Stimulated activated CD4-positive, alpha-beta T cell treated with anti-CD3 and anti-CD28 coated beads, Interleukin-1b, Interleukin-23, amount 100 ng/mL, for 24 hours (primary cell): Measurements from ENCODE around the gene C4BPB.

Experiments used
- DNase-seq, 4 experiments: peaks; one replicate each; pipeline ENCODE4 v3.0.0-alpha.2; 2020; ENCODE audit warnings: low read depth in 4 of 4, low spot score in 1 of 4

The C4BPB gene

DNA sequence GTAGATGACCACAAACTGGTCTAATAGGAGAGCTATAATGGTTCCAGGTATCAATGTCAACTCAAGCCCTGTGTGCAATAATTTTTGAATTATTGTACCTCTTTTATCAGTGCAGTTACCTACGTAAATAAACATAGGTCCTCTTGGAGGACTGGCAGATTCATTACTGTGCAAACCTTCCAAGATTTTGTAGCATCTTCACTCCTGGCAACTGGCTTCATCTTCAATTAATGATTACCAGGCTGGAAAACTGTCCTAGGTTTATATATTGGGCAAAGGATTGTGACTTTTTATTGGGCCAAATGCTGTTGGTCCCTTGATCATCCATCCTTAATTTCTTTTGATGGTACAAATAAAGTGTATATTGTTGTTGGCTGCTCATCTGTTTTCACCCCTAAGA lies 51.0 kb downstream of the C4BPB start:
- DNase-seq = no peak

DNA sequence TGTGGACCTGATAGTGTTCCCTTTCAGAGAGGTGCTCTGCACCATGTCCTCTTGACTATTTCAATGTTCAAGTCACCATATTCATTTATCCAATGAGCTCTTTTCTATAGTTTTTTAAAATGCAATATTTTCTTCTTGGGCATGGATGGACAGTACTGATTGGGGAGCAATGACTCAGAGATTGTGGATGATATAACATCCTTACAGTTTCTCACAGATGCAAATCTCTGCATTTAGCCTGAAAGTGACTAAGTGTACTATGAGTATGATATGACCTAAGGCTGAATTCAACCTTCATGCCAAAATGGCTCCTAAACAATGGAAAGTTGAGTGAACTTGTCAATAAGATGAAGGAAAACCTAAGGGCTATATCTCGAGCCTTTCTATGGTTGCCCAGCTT lies 51.9 kb downstream of the C4BPB start:
- DNase-seq = no peak

DNA sequence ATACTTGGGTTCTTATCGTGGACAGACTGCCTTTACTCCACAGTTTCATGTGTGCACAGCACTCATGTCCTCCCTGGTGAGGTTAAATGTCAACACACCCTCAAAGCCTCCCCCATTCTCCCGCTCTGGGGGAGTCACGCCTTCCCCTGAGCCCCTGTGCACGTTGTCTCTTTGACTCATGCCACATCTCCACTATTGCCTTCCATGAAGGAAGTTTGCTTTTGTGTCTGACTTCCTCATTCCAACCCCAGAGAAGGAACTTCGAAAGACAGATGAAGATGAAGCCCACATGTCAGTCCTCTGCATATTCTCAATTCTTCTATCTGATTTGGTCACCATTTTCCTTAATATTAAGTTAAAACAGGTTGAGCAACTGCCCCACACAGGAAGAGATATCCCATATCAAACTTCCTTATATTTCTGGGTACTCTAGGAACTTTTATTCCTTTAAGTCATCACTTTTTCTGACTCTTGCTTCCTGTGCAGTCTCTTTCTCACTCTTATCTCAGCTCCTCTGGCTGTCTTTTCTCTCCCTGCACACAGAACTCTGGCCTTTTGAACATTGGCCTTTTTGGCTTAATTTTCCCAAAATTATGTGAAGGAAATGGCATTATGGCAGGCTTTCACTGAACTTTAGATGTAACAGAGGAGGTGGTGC lies 56.9 kb downstream of the C4BPB start:
- no peak for DNase-seq
